H9 (cell line): ENCODE results near the gene GRAMD1C. TPM values are rescaled to one million over a fixed set of nuclear protein-coding genes. Genes with fewer than 3 reads are reported as not detected.

Experiments used
- DNase-seq: peaks from one replicate; pipeline ENCODE4 v3.0.0-alpha.2; 2017
- H2AFZ ChIP-seq: one replicate; pipeline ENCODE4 v1.6.1; 2013; ENCODE audit warnings: mild to moderate bottlenecking, low read length, control low read depth, moderate library complexity
- H2AK5ac ChIP-seq: 2 replicates; pipeline ENCODE4 v1.6.1; 2013; ENCODE audit warnings: low read length, control low read depth, mixed read lengths; ENCODE audit not compliant: insufficient read length
- H2BK120ac ChIP-seq: one replicate; pipeline ENCODE4 v1.6.1; 2013; ENCODE audit warnings: low read depth, mild to moderate bottlenecking, low read length, control low read depth, inconsistent platforms; ENCODE audit not compliant: poor library complexity, severe bottlenecking
- H2BK12ac ChIP-seq: 2 replicates; pipeline ENCODE4 v1.6.1; 2013; ENCODE audit warnings: low read length, control low read depth, mixed read lengths, low read depth; ENCODE audit not compliant: insufficient read length
- H2BK15ac ChIP-seq: 2 replicates; pipeline ENCODE4 v1.6.1; 2013; ENCODE audit warnings: low read depth, low read length, control low read depth
- H2BK20ac ChIP-seq: one replicate; pipeline ENCODE4 v1.6.1; 2013; ENCODE audit warnings: low read depth, mild to moderate bottlenecking, low read length, control low read depth, inconsistent platforms; ENCODE audit not compliant: poor library complexity, severe bottlenecking
- H2BK5ac ChIP-seq: 2 replicates; pipeline ENCODE4 v1.6.1; 2013; ENCODE audit warnings: low read length, control low read depth, mixed read lengths; ENCODE audit not compliant: insufficient read length
- H3K14ac ChIP-seq: 2 replicates; pipeline ENCODE4 v1.6.1; 2013; ENCODE audit warnings: low read length, control low read depth; ENCODE audit not compliant: insufficient read depth
- H3K18ac ChIP-seq: 2 replicates; pipeline ENCODE4 v1.6.1; 2013; ENCODE audit warnings: low read depth, mild to moderate bottlenecking, mixed read lengths, low read length, control low read depth; ENCODE audit not compliant: insufficient read length
- H3K23ac ChIP-seq: 2 replicates; pipeline ENCODE4 v1.6.1; 2013; ENCODE audit warnings: low read length, control low read depth, mixed read lengths, low read depth; ENCODE audit not compliant: insufficient read length
- H3K23me2 ChIP-seq: 2 replicates; pipeline ENCODE4 v1.6.1; 2013; ENCODE audit warnings: low read depth, mild to moderate bottlenecking, mixed read lengths, low read length, control low read depth; ENCODE audit not compliant: insufficient read length, poor library complexity, severe bottlenecking
- H3K27ac ChIP-seq: 2 replicates; pipeline ENCODE4 v1.5.1; 2013; ENCODE audit warnings: low read length, control low read depth, mixed read lengths, low read depth; ENCODE audit not compliant: insufficient read length
- H3K27me3 ChIP-seq: 2 replicates; pipeline ENCODE4 v1.6.1; 2013; ENCODE audit warnings: low read length, control low read depth, inconsistent platforms; ENCODE audit not compliant: insufficient read depth
- H3K4ac ChIP-seq: 2 replicates; pipeline ENCODE4 v1.6.1; 2013; ENCODE audit warnings: low read depth, mild to moderate bottlenecking, control low read depth, inconsistent platforms, low read length, moderate library complexity
- H3K4me1 ChIP-seq: 2 replicates; pipeline ENCODE4 v1.6.1; 2013; ENCODE audit warnings: low read length, control low read depth, inconsistent platforms; ENCODE audit not compliant: insufficient read depth
- H3K4me2 ChIP-seq: 2 replicates; pipeline ENCODE4 v1.6.1; 2013; ENCODE audit warnings: low read length, control low read depth, mixed read lengths; ENCODE audit not compliant: insufficient read length, insufficient read depth
- H3K56ac ChIP-seq: 2 replicates; pipeline ENCODE4 v1.6.1; 2013; ENCODE audit warnings: low read depth, mild to moderate bottlenecking, mixed read lengths, low read length, control low read depth; ENCODE audit not compliant: insufficient read length
- H3K79me1 ChIP-seq: 2 replicates; pipeline ENCODE4 v1.6.1; 2013; ENCODE audit warnings: low read depth, mild to moderate bottlenecking, moderate library complexity, low read length, control low read depth, inconsistent platforms; ENCODE audit not compliant: insufficient read depth, poor library complexity, severe bottlenecking
- H3K79me2 ChIP-seq: 2 replicates; pipeline ENCODE4 v1.6.1; 2013; ENCODE audit warnings: low read length, control low read depth, inconsistent platforms; ENCODE audit not compliant: insufficient read depth
- H3K9ac ChIP-seq: 2 replicates; pipeline ENCODE4 v1.6.1; 2013; ENCODE audit warnings: low read length, control low read depth, mixed read lengths; ENCODE audit not compliant: insufficient read length; ENCODE audit errors: extremely low read depth
- H3K9me3 ChIP-seq: one replicate; pipeline ENCODE4 v1.6.1; 2013; ENCODE audit warnings: low read depth, low read length, inconsistent platforms; ENCODE audit not compliant: control insufficient read depth
- H3T11ph ChIP-seq: one replicate; pipeline ENCODE4 v1.6.1; 2013; ENCODE audit warnings: mild to moderate bottlenecking, low read length, control low read depth, inconsistent platforms
- H4K20me1 ChIP-seq: one replicate; pipeline ENCODE4 v1.6.1; 2013; ENCODE audit not compliant: control insufficient read depth, insufficient read length, insufficient read depth
- H4K5ac ChIP-seq: 2 replicates; pipeline ENCODE4 v1.6.1; 2013; ENCODE audit warnings: low read depth, mild to moderate bottlenecking, mixed read lengths, low read length, control low read depth; ENCODE audit not compliant: insufficient read length
- H4K8ac ChIP-seq: replicated peaks from 2 replicates; pipeline ENCODE4 v1.6.1; 2013; ENCODE audit warnings: low read length, control low read depth, mixed read lengths, low read depth; ENCODE audit not compliant: insufficient read length
- H4K91ac ChIP-seq: 2 replicates; pipeline ENCODE4 v1.6.1; 2013; ENCODE audit warnings: low read depth, mild to moderate bottlenecking, moderate library complexity, mixed read lengths, low read length, control low read depth; ENCODE audit not compliant: insufficient read length
- H3K27ac Mint-ChIP-seq, 3 experiments: 2 replicates in 2 of 3; 3 replicates in 1 of 3; pipeline ENCODE4 v1.8.0; 2020 to 2021; ENCODE audit warnings: mixed read lengths in 3 of 3, mild to moderate bottlenecking in 1 of 3, moderate library complexity in 1 of 3
- H3K27me3 Mint-ChIP-seq: 2 replicates; pipeline ENCODE4 v1.8.0; 2021; ENCODE audit warnings: low read depth, mild to moderate bottlenecking, moderate library complexity, mixed read lengths
- H3K36me3 Mint-ChIP-seq, 3 experiments: 2 replicates in 2 of 3; 3 replicates in 1 of 3; pipeline ENCODE4 v1.8.0; 2020 to 2021; ENCODE audit warnings: low read depth in 3 of 3, mixed read lengths in 3 of 3; ENCODE audit not compliant: insufficient read depth in 1 of 3
- H3K4me1 Mint-ChIP-seq, 2 experiments: 2 replicates each; pipeline ENCODE4 v1.8.0; 2020; ENCODE audit warnings: mixed read lengths in 2 of 2
- H3K4me3 Mint-ChIP-seq, 2 experiments: 2 replicates in 1 of 2; 3 replicates in 1 of 2; pipeline ENCODE4 v1.8.0; 2020 to 2021; ENCODE audit warnings: mild to moderate bottlenecking in 2 of 2, mixed read lengths in 2 of 2, moderate library complexity in 1 of 2
- H3K9me3 Mint-ChIP-seq, 2 experiments: 2 replicates in 1 of 2; 3 replicates in 1 of 2; pipeline ENCODE4 v1.8.0; 2020; ENCODE audit warnings: mild to moderate bottlenecking in 2 of 2, mixed read lengths in 2 of 2, moderate library complexity in 1 of 2
- CTCF ChIP-seq: fragments of 200-600 bp; sonication (generic); conservative IDR thresholded peaks from 3 replicates; pipeline ENCODE4 v1.8.0; 2021; ENCODE audit warnings: antibody characterized with exemption, mild to moderate bottlenecking
- WGBS: extraction: QIAGEN DNeasy Blood & Tissue Kit; methylation state at CpG from one replicate; pipeline ENCODE4 v1.1.7; 2013; ENCODE audit warnings: missing lambda C conversion rate, low lambda C conversion rate, mixed read lengths; ENCODE audit not compliant: insufficient read length; ENCODE audit errors: extremely low coverage; 5-methylcytosine and 5-hydroxymethylcytosine counted together
- total RNA-seq: library from RNA; stranded (reverse); gene quantifications from 2 replicates; pipeline ENCODE4 v1.2.1, GENCODE V29; 2021

The GRAMD1C gene
- total RNA-seq, 1 experiment from 2014 or later, result 1.8 TPM

- no peaks in the 10 kb centered on the region for H3K4me1 ChIP-seq
- no peak overlapping the region for H2BK20ac ChIP-seq
- Mint-ChIP-seq H3K4me1 (peaks cover 6 to 10% of the 10 kb centered on the region in 2 experiments), H3K4me3 (no peak overlapping the region), H3K27ac (peak overlapping the region in 1 of 3 experiments; percentile 67; a peak in 1 of 7 replicates), H3K9me3 (peaks cover 3 to 4% of the 10 kb centered on the region in 2 experiments; a peak in 2 of 5 replicates), H3K27me3 (no peaks in the 10 kb centered on the region), H3K36me3 (peaks cover 2 to 6% (median 4%) of the 10 kb centered on the region in 3 experiments; a peak in 6 of 7 replicates)
- H2BK12ac ChIP-seq, result no peak overlapping the region
- no peak overlapping the region for H3K18ac ChIP-seq
- H3K9ac ChIP-seq, result no peak overlapping the region
- H2BK15ac ChIP-seq, result no peak overlapping the region
- H3K4ac ChIP-seq, result no peak overlapping the region
- no peak overlapping the region for H3K14ac ChIP-seq
- H2AK5ac ChIP-seq, result no peak overlapping the region
- no peaks in the 10 kb centered on the region for H4K20me1 ChIP-seq
- no peaks in the 10 kb centered on the region for H3K27me3 ChIP-seq
- no peak for DNase-seq
- H3T11ph ChIP-seq, result no peak overlapping the region
- no peak overlapping the region for H4K91ac ChIP-seq
- no peaks in the 10 kb centered on the region for H3K79me2 ChIP-seq
- H4K8ac ChIP-seq, result no peak overlapping the region
- H3K27ac ChIP-seq, result no peak overlapping the region
- no peaks in the 10 kb centered on the region for H3K23me2 ChIP-seq
- no peak overlapping the region for H2BK120ac ChIP-seq
- no peak overlapping the region for H4K5ac ChIP-seq
- TF ChIP-seq CTCF, result no peak
- no peak overlapping the region for H3K4me2 ChIP-seq
- no peak overlapping the region for H3K56ac ChIP-seq
- H2BK5ac ChIP-seq, result no peak overlapping the region
- WGBS, result no CpG with 5 or more reads among the region's 30 CpGs
- no peak overlapping the region for H2AFZ ChIP-seq
- H3K79me1 ChIP-seq, result no peaks in the 10 kb centered on the region
- H3K9me3 ChIP-seq, result no peaks in the 10 kb centered on the region
- no peak overlapping the region for H3K23ac ChIP-seq
Measured at GRCh38 chr3:113885050-113885449, 46.5 kb downstream of the GRAMD1C start.
